Stimulated activated CD4-positive, alpha-beta T cell treated with anti-CD3 and anti-CD28 coated beads, TNF-alpha, amount 100 ng/mL, for 24 hours (primary cell): Measurements from ENCODE around the gene SLC25A21.

Experiments
- DNase-seq, 3 experiments: peaks; one replicate each; pipeline ENCODE4 v3.0.0-alpha.2; 2020; ENCODE audit warnings: low read depth in 3 of 3

The SLC25A21 gene

DNA sequence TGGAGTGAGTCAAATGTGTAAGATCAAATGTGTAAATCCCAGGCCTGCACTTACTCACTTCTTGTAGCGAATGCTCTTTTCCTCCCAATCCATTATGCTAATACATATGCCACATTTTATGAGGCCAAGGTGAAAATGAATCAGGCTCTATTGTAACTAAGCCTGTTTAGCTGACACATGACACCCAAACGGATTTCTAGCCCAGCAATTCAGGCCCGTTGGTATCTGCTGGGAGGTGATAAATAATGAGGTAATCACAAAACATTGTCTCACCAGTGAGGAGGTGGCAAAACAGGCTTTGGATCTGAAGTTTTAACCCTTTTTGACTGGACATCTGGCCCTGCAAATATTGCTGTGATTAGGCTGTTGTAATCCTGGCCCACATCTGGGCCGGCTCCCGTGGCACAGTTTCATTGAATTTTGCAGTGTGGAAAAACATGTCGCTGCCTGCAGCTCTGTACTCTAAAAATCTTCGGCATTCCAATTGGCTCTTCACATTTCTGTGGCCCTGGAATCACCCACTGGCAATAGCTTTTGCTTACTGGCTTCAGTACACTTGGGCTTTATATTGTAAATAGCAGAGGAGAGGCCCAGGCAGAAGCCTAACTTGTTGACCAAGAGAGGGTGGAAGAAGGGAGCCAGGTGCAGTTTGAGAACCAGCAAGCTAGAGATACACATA lies 404.7 kb downstream of the SLC25A21 start:
- DNase-seq, result no peak

DNA sequence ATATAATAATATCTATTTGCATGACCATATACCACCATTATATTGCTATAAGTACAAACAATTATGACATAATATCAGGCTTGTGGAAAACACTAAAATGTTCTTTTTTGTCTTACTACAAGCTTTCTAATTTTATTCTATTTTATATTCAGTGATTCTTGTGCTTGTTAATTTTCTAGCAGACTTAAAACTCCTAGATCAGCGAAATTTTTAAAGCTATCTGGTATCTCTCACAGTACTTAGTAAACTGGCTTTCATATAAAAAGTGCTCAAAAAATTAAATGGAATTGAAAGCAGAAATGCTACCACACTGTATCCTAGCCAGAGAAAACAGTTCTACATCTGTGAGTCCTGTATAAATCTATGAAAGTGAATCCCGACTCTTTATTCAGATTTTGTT lies 405.4 kb downstream of the SLC25A21 start:
- no peak for DNase-seq

- DNase-seq, result no peak
Observed at GRCh38 chr14:36757734-36758601, 414.4 kb downstream of the SLC25A21 start.

DNA sequence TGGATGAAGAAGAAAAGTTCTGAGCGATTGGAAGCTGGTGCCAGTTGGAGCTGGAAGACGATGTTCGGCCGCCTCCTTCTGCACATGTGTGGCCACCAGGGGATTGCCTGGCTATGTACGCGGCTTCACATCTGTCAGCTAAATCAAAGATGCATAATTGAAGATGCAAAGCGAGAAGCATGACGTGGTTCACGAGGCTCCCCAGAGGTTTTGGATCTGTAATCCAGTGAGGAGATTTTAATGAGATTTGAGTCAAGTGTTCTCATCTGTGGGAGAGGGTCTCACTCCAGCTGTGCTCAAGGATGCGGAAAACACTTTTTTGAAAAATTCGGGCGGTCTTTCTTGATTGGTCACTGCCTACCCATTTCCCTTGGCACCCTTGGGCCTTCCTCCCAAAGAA lies 416.2 kb downstream of the SLC25A21 start:
- no peak for DNase-seq

DNA sequence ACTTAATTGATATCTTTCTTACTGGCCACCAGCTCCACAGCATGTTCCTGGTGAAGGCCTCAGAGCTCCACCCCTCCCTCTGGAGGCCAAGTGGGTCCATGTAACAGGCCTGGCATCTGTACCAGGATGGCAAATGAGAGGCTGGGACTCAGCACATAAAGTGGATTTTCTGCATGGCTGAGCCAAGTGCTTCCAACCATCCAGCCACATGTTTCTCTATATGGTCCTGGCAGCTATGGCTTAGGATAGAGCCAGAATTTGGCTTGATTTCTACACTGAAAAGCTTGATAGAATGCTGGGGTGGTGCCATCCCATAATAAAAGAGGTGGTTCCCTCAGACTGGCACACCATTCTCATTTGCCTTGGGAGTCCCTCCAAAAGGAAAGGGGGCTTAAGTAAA lies 416.6 kb downstream of the SLC25A21 start:
- no peak for DNase-seq

DNA sequence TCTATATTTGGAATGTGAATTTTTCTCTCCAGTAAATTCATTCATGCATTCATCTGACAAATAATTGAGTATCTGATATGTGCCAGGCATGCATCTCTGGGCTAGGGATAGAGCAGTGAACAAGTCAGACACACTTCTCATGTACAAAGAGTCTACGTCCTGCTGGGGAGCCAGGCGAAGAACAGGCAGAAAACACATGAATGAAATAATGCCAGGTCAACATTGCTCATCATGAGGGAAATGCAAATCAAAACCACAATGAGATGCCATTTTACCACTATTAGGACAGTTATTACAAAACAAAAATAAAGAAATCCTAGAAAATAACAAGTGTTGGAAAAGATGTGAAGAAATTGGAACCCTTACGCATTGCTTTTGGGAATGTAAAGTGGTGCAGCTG lies 420.5 kb downstream of the SLC25A21 start:
- DNase-seq, result no peak

DNA sequence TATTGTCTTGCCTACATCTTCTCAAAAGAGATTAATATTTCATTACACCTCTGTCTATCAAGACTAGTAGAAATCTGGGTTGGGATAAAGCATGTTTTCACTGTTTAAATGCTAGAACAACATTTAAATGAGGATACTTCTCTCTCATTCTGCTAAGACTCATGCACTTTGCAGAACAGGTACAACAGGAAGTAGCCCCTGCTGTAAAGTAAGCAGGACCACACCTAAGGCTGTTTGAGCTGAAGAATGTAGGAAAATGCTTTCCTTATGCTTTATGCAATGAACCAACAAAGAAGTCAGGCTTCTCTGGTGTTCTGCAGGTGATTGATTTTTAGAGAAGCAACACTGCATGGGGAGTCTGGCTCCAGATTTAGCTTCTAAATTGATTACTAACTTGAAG lies 421.3 kb downstream of the SLC25A21 start:
- no peak for DNase-seq

GRCh38 chr14:36750244-36750643 lies 422.2 kb downstream of the SLC25A21 start:
- no peak for DNase-seq

- DNase-seq, result no peak
Observed at GRCh38 chr14:36748610-36749213, 423.7 kb downstream of the SLC25A21 start.

- no peak for DNase-seq
Observed at GRCh38 chr14:36747411-36748184, 424.8 kb downstream of the SLC25A21 start.

- DNase-seq, result no peak
Observed at GRCh38 chr14:36746872-36747271, 425.5 kb downstream of the SLC25A21 start.

GRCh38 chr14:36741858-36742257 lies 430.5 kb downstream of the SLC25A21 start:
- DNase-seq, result no peak

DNA sequence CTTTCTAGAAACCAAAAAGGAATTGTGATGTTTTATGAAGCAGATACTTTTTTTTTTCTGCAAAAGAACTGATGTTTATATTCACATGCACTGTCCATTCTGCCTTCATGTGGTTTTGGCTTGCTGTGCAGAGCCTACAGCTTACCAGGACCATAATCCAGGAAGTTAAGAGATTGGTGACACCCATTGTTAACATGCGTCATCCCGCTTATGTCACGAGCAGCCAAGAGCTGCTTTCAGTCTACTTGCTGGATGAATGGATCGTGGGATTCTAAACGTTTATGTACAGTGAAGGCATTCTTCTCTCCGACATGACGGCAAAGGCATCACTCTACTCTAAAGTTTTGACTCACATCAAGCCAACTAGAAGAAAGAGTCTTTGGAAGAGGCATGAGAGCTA lies 434.1 kb downstream of the SLC25A21 start:
- DNase-seq, result no peak

DNA sequence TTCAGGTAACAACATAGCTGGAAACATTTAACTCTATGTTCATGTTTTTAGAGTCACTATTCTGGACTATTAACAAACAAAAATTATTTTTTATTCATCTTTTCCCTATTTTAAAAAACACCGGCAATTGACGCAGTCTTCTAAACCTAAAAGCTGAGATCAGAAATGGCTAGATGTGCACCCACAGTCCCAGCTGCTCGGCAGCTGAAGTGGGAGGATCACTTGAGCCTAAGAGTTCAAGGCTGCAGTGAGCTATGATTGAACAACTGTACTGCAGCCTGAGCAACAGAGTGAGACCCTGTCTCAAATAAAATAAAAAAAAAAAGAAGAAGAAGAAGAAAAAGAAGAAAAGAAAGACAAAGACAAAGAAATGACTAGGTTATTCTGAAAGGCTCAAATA lies 446.3 kb downstream of the SLC25A21 start:
- no peak for DNase-seq

DNA sequence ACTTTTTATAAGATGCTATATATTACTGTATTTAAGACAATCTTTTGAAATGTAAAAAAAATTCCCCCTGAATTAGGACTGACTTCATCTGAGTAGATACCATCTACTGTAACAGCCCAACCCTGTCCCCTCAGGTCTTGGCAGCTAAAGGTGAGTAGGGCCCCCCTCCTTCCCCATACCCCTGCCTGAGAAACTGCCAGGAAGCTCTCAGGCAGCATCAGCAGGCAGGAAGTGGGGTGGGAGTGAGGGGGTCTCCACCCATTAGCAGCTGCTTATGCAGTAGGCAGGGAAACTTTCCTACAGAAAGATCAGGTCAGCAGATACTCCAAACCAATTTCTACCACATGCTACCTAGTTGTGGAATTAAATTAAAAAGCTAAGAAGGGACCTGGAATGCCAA lies 448.2 kb downstream of the SLC25A21 start:
- no peak for DNase-seq

DNA sequence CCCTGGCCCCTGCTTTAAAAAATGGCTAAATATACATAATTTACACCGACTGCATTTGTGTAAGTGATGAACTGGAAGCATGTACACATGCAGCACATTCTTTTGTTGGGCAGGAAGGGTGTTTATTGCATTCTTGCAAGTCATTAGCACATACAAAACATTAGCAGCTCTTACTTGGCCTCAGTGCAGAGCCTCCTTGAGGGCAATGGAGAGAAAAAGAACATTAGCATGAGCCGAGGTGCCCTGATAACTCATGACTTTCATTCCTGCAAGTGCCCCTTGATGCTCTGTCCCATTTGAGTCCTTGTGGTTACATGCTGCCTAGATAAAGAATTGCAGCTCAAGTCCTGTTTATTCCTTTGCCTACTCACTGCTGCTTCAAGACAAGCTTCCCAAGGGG lies 448.9 kb downstream of the SLC25A21 start:
- DNase-seq, result no peak

- DNase-seq, result no peak
Observed at GRCh38 chr14:36721877-36722276, 450.5 kb downstream of the SLC25A21 start.

DNA sequence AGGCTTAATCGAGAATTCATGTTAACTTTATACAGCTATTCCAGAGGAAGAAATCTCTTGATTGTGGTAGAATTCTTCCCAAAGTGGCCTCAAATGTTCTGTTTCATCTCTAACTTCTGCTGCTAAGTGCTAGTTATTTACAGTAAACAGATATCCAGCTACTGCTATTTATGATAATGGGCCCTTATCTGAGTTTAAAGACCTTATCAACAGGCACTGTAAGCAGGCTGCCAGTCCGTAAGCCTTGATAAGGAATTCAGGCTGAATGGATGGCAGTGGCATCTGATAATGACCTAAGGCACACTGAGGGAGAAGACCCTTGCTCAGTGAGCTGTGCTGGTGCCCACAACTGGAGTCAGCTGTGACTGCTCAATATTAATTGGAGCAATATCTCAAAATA lies 451.7 kb downstream of the SLC25A21 start:
- DNase-seq, result no peak

DNA sequence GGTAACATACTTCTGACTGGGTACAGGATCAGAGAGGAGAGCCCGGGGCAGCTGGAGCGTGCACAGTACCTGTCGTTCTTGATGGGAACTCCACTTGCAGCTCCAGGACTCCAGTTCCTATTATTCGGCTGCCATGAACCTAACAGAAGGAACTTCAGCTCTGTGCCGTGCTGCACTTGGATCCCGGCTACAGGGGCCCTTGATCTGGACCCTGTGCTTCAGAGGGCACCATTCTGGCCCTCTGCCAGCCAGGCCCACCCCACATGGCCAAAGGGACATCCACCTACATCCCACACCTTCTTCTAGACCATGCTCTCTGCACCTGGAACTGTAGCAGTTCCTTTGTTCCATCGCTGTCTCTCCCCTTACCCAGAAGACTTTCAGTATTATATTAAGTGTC lies 452.6 kb downstream of the SLC25A21 start:
- DNase-seq, result no peak

GRCh38 chr14:36718216-36718615 lies 454.2 kb downstream of the SLC25A21 start:
- DNase-seq, result no peak

DNA sequence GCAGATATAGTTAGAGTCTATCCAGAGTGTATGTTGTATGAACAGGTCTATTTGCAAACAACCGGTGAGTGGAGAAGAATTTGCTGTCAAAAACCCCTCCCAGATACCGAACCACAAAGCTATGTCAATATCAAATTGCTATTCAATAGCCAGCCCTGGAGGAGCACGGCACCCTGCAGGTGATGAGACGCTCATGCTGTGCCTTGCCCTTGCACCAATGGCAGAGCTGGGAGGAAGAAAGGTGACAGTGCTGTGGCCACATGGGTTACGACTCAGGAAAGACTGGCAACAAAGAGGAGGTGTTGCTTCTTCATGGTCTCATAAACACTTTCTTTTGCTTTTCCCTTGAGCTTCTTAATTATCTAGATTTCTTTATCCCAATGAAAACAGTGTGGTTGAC lies 455.0 kb downstream of the SLC25A21 start:
- DNase-seq, result no peak

DNA sequence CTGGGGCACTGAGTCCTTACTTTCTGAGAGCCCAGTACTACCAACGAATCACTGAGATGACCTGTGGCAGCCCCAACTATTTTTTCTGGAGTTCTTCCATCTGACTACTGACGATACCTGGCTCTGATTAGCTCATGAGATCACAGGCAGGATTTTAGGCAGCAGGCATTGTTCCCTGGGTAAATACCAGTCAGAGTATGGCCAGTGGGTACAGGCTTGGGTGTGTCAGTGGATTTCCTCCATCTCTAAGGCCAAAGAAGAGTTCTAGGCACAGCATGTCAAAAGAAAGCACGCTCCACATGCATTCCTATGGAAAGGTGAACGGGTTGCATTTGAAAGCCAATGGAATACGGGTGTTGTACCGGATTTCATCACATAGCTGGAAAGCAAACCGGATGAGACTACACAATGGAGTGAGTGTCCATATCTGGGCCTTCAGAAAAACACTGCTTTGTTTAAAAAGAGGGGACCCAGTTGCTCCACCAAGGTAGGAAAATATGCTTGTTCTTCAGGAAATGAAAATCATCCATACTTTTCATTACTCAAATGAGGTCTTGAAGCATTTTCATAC lies 455.7 kb downstream of the SLC25A21 start:
- no peak for DNase-seq
